CD4-positive, alpha-beta T cell (primary cell): ENCODE data around the gene NXN. TPM values are rescaled to one million over a fixed set of nuclear protein-coding genes. Genes with fewer than 3 reads are reported as not detected.
"Not testable (repeated sequence)": the region's sequence is repeated elsewhere in the genome, so short reads cannot be mapped to it uniquely, and the experiment has no call there.

Experiments
- ATAC-seq: fragments of 200-7000 bp; cut with Tn5 transposase; one replicate; pipeline ENCODE4 v1.10.0; 2022; ENCODE audit warnings: mild to moderate bottlenecking; ENCODE audit not compliant: poor library complexity
- CTCF ChIA-PET: fragments of 350-600 bp; sonication (Branson Sonifier 250); formaldehyde crosslinking; loops from one replicate; lab custom pipeline; 2021; ENCODE audit warnings: antibody characterized with exemption, inconsistent platforms; lab: Charles Lee
- POLR2A ChIA-PET: fragments of 350-600 bp; sonication (Branson Sonifier 250); formaldehyde crosslinking; loops from one replicate; lab custom pipeline; 2021; ENCODE audit warnings: antibody characterized with exemption, inconsistent platforms; lab: Charles Lee
- DNase-seq, 14 experiments: peaks; one replicate each; pipeline ENCODE4 v3.0.0-alpha.2; 2013 to 2020; ENCODE audit warnings: mixed read lengths in 2 of 14
- H3K27ac ChIP-seq, 2 donors: one replicate each; pipeline versions ENCODE4 v1.5.1 to v1.7.0; 2013; ENCODE audit warnings: low read length in 2 of 2, low read depth in 1 of 2, mild to moderate bottlenecking in 1 of 2
- H3K27me3 ChIP-seq, 2 experiments: 1 replicate in 1 of 2; 2 replicates in 1 of 2; pipeline versions ENCODE4 v1.6.1 to v1.7.0; 2013; ENCODE audit warnings: low read length in 2 of 2, control low read depth in 1 of 2, mild to moderate bottlenecking in 1 of 2, moderate library complexity in 1 of 2; ENCODE audit not compliant: insufficient read depth in 2 of 2, control insufficient read depth in 1 of 2
- H3K36me3 ChIP-seq: one replicate; pipeline ENCODE4 v1.6.1; 2013; ENCODE audit warnings: low read length, control low read depth; ENCODE audit not compliant: insufficient read depth
- H3K4me1 ChIP-seq: one replicate; pipeline ENCODE4 v1.6.1; 2013; ENCODE audit warnings: low read length, control low read depth; ENCODE audit not compliant: insufficient read depth
- H3K4me3 ChIP-seq: one replicate; pipeline ENCODE4 v1.5.1; 2013; ENCODE audit warnings: mild to moderate bottlenecking, low read length, moderate library complexity
- H3K9me3 ChIP-seq, 2 experiments: 1 replicate in 1 of 2; 2 replicates in 1 of 2; pipeline versions ENCODE4 v1.6.1 to v1.7.0; 2013; ENCODE audit warnings: low read length in 2 of 2, mild to moderate bottlenecking in 2 of 2, control low read depth in 1 of 2, moderate library complexity in 1 of 2; ENCODE audit not compliant: control insufficient read depth in 1 of 2, insufficient read depth in 1 of 2
- H3K27ac Mint-ChIP-seq: one replicate; pipeline ENCODE4 v1.8.0; 2020; ENCODE audit warnings: mixed read lengths
- H3K27me3 Mint-ChIP-seq: one replicate; pipeline ENCODE4 v1.8.0; 2021; ENCODE audit warnings: mixed read lengths
- H3K36me3 Mint-ChIP-seq: one replicate; pipeline ENCODE4 v1.8.0; 2021; ENCODE audit warnings: low read depth, mixed read lengths
- H3K4me1 Mint-ChIP-seq: one replicate; pipeline ENCODE4 v1.8.0; 2021; ENCODE audit warnings: low read depth, mixed read lengths
- H3K4me3 Mint-ChIP-seq: one replicate; pipeline ENCODE4 v1.8.0; 2020; ENCODE audit warnings: mild to moderate bottlenecking, mixed read lengths
- H3K9me3 Mint-ChIP-seq: one replicate; pipeline ENCODE4 v1.8.0; 2020; ENCODE audit warnings: mixed read lengths
- intact Hi-C, 2 experiments: fragments of 100-400 bp; cut with DNase I in 1 of 2; cut with micrococcal nuclease in 1 of 2; formaldehyde crosslinking; loops; one replicate each; pipeline versions ENCODE4 v1.15.1 to v1.9.0; 2023 to 2025; cut with DNase I, micrococcal nuclease
- total RNA-seq, 174 experiments: library from RNA in 2 of 174; stranded (reverse) in 2 of 174; gene quantifications; one replicate each; pipeline ENCODE4 v1.2.3 and lab custom pipeline; 2021 to 2026
- TF ChIP-seq, protein P1 (sequence below): fragments of 200-600 bp; IDR thresholded peaks from one replicate; pipeline ENCODE4 v1.8.0; 2022; ENCODE audit warnings: antibody characterized with exemption, mild to moderate bottlenecking

NXN gene
- total RNA-seq, 2 experiments from 2014 or later = 0.80 to 0.98 TPM

DNA sequence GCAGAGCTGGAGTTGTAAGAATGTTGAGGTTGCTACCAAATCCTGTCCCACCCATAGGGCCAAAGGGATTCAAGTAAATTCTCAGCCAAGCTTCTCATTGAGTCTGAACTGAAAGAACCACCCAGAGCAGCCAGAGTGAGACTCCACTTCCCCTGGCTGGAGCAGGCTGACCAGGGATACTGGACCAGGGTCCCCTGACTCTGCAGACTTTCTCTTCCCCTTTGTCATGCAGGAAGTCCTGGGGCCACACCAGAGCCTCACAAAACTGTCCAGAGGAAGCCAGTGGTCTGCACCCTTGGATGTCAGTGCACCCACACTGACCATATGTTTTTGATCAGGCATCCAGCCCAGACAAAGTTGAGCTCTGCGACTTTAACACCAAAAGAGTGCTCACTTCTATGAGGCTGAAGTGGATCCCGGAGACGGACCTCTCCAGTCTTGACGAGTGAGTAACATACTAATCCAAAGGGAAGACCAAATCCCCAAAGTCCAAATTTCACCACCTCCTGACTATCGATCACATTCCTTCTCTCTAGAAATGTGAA lies 4.1 kb downstream of the NXN start:
- Mint-ChIP-seq H3K9me3 (no peaks in the 10 kb centered on the region), H3K4me3 (no peak overlapping the region), H3K27me3 (peaks cover 54% of the 10 kb centered on the region), H3K27ac (no peak overlapping the region), H3K4me1 (peaks cover 10% of the 10 kb centered on the region), H3K36me3 (no peaks in the 10 kb centered on the region)
- ChIA-PET CTCF (interaction anchor here (1.6 kb wide), 1 partner anchor 21 kb away, joined by 6 read pairs; the partner anchor contains the start of gene TIMM22), POLR2A (no interaction called here)
- Histone ChIP-seq H3K9me3 (no peaks in the 10 kb centered on the region), H3K36me3 (no peaks in the 10 kb centered on the region), H3K4me1 (peaks cover 18% of the 10 kb centered on the region), H3K27me3 (peaks cover 24 to 43% of the 10 kb centered on the region in 2 experiments), H3K27ac (no peak overlapping the region), H3K4me3 (no peak overlapping the region)
- ATAC-seq (no peak), DNase-seq (no peak)
- TF ChIP-seq, protein P1, sequence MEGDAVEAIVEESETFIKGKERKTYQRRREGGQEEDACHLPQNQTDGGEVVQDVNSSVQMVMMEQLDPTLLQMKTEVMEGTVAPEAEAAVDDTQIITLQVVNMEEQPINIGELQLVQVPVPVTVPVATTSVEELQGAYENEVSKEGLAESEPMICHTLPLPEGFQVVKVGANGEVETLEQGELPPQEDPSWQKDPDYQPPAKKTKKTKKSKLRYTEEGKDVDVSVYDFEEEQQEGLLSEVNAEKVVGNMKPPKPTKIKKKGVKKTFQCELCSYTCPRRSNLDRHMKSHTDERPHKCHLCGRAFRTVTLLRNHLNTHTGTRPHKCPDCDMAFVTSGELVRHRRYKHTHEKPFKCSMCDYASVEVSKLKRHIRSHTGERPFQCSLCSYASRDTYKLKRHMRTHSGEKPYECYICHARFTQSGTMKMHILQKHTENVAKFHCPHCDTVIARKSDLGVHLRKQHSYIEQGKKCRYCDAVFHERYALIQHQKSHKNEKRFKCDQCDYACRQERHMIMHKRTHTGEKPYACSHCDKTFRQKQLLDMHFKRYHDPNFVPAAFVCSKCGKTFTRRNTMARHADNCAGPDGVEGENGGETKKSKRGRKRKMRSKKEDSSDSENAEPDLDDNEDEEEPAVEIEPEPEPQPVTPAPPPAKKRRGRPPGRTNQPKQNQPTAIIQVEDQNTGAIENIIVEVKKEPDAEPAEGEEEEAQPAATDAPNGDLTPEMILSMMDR = no peak
- intact Hi-C loops = loop anchor here in 1 of 2 experiments (5.0 kb wide), 1 partner anchor 263 kb away; the partner anchor contains the start of gene VPS53

DNA sequence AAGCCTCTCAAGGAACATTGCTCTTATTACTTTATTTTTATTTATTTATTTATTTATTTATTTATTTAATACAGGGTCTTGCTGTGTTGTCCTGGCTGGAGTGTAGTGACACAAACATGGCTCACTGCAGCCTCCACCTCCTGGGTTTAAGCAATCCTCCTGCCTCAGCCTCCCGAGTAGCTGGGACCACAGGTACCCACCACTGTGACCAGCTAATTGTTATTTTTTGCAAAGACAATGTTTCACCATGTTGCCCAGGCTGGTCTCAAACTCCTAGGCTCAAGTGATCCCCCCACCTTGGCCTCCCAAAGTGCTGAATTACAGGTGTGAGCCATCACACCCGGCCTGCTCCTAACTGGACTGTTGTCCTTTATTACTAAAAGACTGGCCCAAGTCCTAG lies 4.8 kb downstream of the NXN start:
- H3K4me1 ChIP-seq = peaks cover 11% of the 10 kb centered on the region
- H3K27ac Mint-ChIP-seq, ATAC-seq, H3K4me1 Mint-ChIP-seq, H3K36me3 Mint-ChIP-seq, H3K27ac ChIP-seq, H3K4me3 Mint-ChIP-seq, H3K4me3 ChIP-seq, DNase-seq, H3K9me3 ChIP-seq, H3K9me3 Mint-ChIP-seq, H3K36me3 ChIP-seq, CTCF ChIA-PET, POLR2A ChIA-PET: not testable (repeated sequence)
- H3K27me3 Mint-ChIP-seq = peaks cover 61% of the 10 kb centered on the region
- intact Hi-C loops = loop anchor here in 1 of 2 experiments (5.0 kb wide), 1 partner anchor 262 kb away; the partner anchor contains the start of gene VPS53
- H3K27me3 ChIP-seq = peaks cover 24 to 44% of the 10 kb centered on the region in 2 experiments

DNA sequence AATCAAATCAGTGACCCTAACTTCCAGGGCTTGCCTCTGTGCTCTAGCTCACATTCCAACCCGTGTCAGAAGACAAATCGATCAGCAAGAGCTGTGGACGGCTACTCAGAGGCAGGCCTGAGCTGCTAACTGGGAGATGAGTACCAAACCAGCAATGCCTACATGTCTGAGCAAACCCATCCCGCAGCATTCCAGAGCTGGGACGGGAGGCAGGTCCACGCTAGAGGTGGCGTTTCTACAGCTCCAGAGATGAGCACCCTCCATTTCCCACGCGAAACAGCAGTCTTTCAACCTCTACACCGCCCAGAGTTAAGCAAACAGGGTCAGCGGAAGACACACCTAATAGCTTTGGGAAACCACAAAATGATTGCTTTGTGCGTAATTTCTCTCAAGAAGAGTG lies 6.5 kb downstream of the NXN start:
- H3K4me3 Mint-ChIP-seq = no peak overlapping the region
- no peaks in the 10 kb centered on the region for H3K9me3 ChIP-seq
- TF ChIP-seq, protein P1 = no peak
- ATAC-seq (no peak), DNase-seq (no peak)
- CTCF ChIA-PET = no interaction called here
- no peaks in the 10 kb centered on the region for H3K36me3 ChIP-seq
- H3K4me1 ChIP-seq = peaks cover 2% of the 10 kb centered on the region
- H3K4me1 Mint-ChIP-seq = peaks cover 2% of the 10 kb centered on the region
- no peaks in the 10 kb centered on the region for H3K36me3 Mint-ChIP-seq
- POLR2A ChIA-PET = no interaction called here
- peaks cover 23 to 36% of the 10 kb centered on the region in 2 experiments for H3K27me3 ChIP-seq
- H3K4me3 ChIP-seq = no peak overlapping the region
- no peak overlapping the region for H3K27ac ChIP-seq
- peaks cover 73% of the 10 kb centered on the region for H3K27me3 Mint-ChIP-seq
- no peak overlapping the region for H3K27ac Mint-ChIP-seq
- no peaks in the 10 kb centered on the region for H3K9me3 Mint-ChIP-seq
- intact Hi-C loops = no loop called here

DNA sequence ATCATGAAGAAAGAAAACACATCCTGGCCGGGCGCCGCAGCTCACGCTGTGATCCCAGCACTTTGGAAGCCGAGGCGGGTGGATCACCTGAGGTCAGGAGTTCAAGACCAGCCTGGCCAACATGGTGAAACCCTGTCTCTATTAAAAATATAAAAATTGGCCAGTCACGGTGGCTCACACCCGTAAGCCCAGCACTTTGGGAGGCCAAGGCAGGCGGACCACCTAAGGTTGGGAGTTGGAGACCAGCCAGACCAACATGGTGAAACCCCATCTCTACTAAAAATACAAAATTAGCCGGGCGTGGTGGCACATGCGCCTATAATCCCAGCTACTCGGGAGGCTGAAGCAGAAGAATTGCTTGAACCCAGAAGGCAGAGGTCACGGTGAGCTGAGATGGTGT lies 7.7 kb downstream of the NXN start:
- H3K27me3 ChIP-seq = peaks cover 14 to 24% of the 10 kb centered on the region in 2 experiments
- intact Hi-C loops, H3K9me3 Mint-ChIP-seq, ATAC-seq, POLR2A ChIA-PET, DNase-seq, H3K4me1 Mint-ChIP-seq, H3K4me1 ChIP-seq, H3K4me3 ChIP-seq, H3K36me3 ChIP-seq, H3K27ac Mint-ChIP-seq, H3K36me3 Mint-ChIP-seq, H3K27ac ChIP-seq, CTCF ChIA-PET, H3K9me3 ChIP-seq, H3K4me3 Mint-ChIP-seq: not testable (repeated sequence)
- H3K27me3 Mint-ChIP-seq = peaks cover 70% of the 10 kb centered on the region
